Sigmoid colon (tissue), 7 donors: ENCODE results near the gene HAVCR1. TPM values are rescaled to one million over a fixed set of nuclear protein-coding genes. Genes with fewer than 3 reads are reported as not detected.
"Not testable (repeated sequence)": the region's sequence is repeated elsewhere in the genome, so short reads cannot be mapped to it uniquely, and the experiment has no call there.

ENCODE experiments used
- DNase-seq: peaks from one replicate; pipeline ENCODE4 v3.0.0-alpha.2; 2019
- H3K27ac ChIP-seq, 4 donors: fragments of 200-600 bp; sonication (generic); one replicate each; pipeline ENCODE4 v1.5.1; 2016 to 2019; ENCODE audit warnings: mild to moderate bottlenecking in 1 of 4
- H3K27me3 ChIP-seq, 3 donors: fragments of 200-600 bp; sonication (generic); one replicate each; pipeline ENCODE4 v1.5.1; 2019; ENCODE audit warnings: mild to moderate bottlenecking in 1 of 3
- H3K36me3 ChIP-seq, 4 donors: fragments of 200-600 bp; sonication (generic); one replicate each; pipeline ENCODE4 v1.5.1; 2016 to 2019
- H3K4me1 ChIP-seq, 4 donors: fragments of 200-600 bp; sonication (generic); one replicate each; pipeline ENCODE4 v1.5.1; 2017 to 2019
- H3K4me3 ChIP-seq, 4 donors: fragments of 200-600 bp; sonication (generic); one replicate each; pipeline ENCODE4 v1.5.1; 2017 to 2019; ENCODE audit warnings: mild to moderate bottlenecking in 2 of 4, moderate library complexity in 1 of 4
- H3K9me3 ChIP-seq, 4 donors: fragments of 200-600 bp in 3 of 4; sonication (generic) in 3 of 4; one replicate each; pipeline versions ENCODE4 v1.5.1 to v1.6.1; 2013 to 2019
- EP300 ChIP-seq, 4 donors: sonication (generic); formaldehyde crosslinking; IDR thresholded peaks; one replicate each; pipeline ENCODE4 v1.6.1; 2017; ENCODE audit warnings: antibody characterized with exemption in 4 of 4
- POLR2A ChIP-seq, 2 donors: fragments of 450-650 bp; IDR thresholded peaks; one replicate each; pipeline ENCODE4 v1.6.1; 2016; ENCODE audit warnings: antibody characterized with exemption in 2 of 2, mild to moderate bottlenecking in 2 of 2, moderate library complexity in 2 of 2
- POLR2AphosphoS5 ChIP-seq, 4 donors: sonication (generic); formaldehyde crosslinking; IDR thresholded peaks; one replicate each; pipeline ENCODE4 v1.6.1; 2017; ENCODE audit warnings: antibody characterized with exemption in 4 of 4
- WGBS, 2 donors: extraction: QIAGEN DNeasy Blood & Tissue Kit; methylation state at CpG; one replicate each; pipeline ENCODE4 v1.1.7; 2013; 5-methylcytosine and 5-hydroxymethylcytosine counted together
- intact Hi-C: fragments of 100-400 bp; cut with DNase I; formaldehyde crosslinking; loops from one replicate; pipeline ENCODE4 v1.15.1; 2023
- polyA plus RNA-seq, 3 donors: library from polyadenylated mRNA; stranded (reverse); fragments of 200-250 nt; gene quantifications; one replicate each; pipeline ENCODE4 v1.2.3, GENCODE V29; 2013
- total RNA-seq, 4 donors: library from RNA; depleted of rRNA; stranded (reverse); fragments of >200 nt; gene quantifications; one replicate each; pipeline ENCODE4 v1.1.0, GENCODE V29; 2016
- TF ChIP-seq, protein P1 (sequence below), 4 experiments: fragments of 450-650 bp in 3 of 4; fragments of 200-600 bp in 1 of 4; IDR thresholded peaks; one replicate each; pipeline ENCODE4 v1.5.1; 2016 to 2019; ENCODE audit warnings: antibody characterized with exemption in 4 of 4, mild to moderate bottlenecking in 3 of 4, moderate library complexity in 2 of 4
- donor health status: healthy with polysubstance abuse.
- donor health status: Bipolar disorder and iron deficiency.
- donor health status: healthy.

HAVCR1 gene
- total and polyA plus RNA-seq, 7 donors: 1.5 TPM; not detected in 6

DNA sequence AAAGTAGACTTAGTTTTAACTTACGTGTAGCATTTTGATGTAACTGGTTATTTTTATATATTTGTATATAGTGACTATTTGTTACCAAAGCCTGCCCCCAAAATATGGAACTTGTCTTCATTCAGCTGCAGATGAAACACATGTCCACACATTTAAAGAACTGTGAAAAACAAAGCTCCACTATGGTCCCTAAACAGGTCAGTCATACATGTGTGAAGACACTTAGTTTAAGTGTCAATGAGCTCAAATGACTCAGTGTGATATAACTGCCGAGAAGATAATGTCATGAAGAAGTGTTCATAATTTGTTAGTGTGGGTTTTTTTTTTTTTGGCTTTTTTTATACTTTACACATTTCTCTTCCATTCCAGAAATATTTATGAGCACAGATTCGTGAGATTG, 28.2 kb downstream of the HAVCR1 start:
- DNase-seq: no peak
- TF ChIP-seq, protein P1, sequence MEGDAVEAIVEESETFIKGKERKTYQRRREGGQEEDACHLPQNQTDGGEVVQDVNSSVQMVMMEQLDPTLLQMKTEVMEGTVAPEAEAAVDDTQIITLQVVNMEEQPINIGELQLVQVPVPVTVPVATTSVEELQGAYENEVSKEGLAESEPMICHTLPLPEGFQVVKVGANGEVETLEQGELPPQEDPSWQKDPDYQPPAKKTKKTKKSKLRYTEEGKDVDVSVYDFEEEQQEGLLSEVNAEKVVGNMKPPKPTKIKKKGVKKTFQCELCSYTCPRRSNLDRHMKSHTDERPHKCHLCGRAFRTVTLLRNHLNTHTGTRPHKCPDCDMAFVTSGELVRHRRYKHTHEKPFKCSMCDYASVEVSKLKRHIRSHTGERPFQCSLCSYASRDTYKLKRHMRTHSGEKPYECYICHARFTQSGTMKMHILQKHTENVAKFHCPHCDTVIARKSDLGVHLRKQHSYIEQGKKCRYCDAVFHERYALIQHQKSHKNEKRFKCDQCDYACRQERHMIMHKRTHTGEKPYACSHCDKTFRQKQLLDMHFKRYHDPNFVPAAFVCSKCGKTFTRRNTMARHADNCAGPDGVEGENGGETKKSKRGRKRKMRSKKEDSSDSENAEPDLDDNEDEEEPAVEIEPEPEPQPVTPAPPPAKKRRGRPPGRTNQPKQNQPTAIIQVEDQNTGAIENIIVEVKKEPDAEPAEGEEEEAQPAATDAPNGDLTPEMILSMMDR (IDR thresholded peaks at IDR 0.05): no peak
- no peak overlapping the region for H3K27ac ChIP-seq
- no peaks in the 10 kb centered on the region for H3K27me3 ChIP-seq
- H3K4me1 ChIP-seq: no peaks in the 10 kb centered on the region
- 62 to 66% methylated on average over 3 of the region's 3 CpGs for WGBS, 2 donors
- intact Hi-C loops: no loop called here
- no peak overlapping the region for H3K4me3 ChIP-seq
- H3K36me3 ChIP-seq: no peaks in the 10 kb centered on the region
- no peaks in the 10 kb centered on the region for H3K9me3 ChIP-seq

DNA sequence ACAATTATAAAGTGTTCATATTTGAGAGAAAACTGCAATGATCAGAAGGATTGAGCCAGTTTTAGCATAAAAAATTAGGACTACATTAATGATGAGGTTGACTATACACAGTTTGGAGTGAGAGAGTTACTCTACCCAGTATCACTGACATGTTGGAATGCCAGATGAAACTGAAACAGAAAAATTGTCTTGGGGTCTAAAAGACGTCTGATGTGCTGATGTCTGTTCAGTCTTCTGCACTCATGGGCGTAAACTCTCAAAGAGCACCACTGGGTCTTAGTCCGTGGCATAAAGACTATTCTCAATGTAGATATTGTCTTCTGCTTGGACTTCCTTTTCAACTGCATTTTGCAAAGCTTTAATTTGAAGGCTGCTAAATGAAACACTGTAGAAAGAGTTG, 29.5 kb downstream of the HAVCR1 start:
- DNase-seq: no peak
- 69 to 75% methylated on average over 3 of the region's 3 CpGs for WGBS, 2 donors
- Histone ChIP-seq H3K36me3 (no peaks in the 10 kb centered on the region), H3K9me3 (no peaks in the 10 kb centered on the region), H3K27me3 (no peaks in the 10 kb centered on the region), H3K27ac (no peak overlapping the region), H3K4me3 (no peak overlapping the region), H3K4me1 (no peaks in the 10 kb centered on the region)
- no peak for TF ChIP-seq POLR2A (IDR thresholded peaks at IDR 0.05)
- intact Hi-C loops: no loop called here

GRCh38 chr5:157027663-157028062, 31.3 kb downstream of the HAVCR1 start:
- WGBS, 2 donors: 87 to 90% methylated on average over 2 of the region's 2 CpGs

DNA sequence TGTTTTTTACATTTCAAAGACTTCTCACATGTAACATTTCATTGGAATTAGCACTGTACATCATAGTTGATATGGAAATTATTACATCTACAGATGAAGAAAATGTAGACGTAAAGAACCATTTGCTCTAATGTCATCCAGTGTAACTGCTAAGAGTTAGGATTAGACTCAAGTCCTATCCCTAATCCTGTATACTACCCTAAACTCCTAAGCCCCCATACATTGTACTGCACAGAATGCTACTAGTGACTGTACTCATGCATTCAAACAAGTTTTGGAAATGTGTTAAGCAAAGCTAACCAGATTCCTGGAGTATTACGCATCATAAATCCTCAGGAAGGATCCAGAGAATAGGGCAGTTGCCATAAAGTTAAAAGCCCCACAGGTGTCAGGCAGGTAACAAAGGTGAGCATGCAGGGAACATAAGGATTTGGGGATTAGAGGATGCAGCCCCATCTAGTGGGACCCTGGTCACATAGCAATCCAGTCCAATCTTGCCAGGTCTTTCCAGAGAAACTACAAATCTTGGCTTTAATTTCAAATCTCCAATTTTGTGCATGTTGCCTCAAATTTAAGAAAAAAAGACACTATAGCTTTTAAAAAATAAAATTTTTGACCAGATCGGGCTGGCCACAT, 32.0 kb downstream of the HAVCR1 start:
- Histone ChIP-seq H3K9me3 (no peaks in the 10 kb centered on the region), H3K4me3 (no peak overlapping the region), H3K4me1 (no peaks in the 10 kb centered on the region), H3K27ac (no peak overlapping the region), H3K36me3 (no peaks in the 10 kb centered on the region), H3K27me3 (no peaks in the 10 kb centered on the region)
- 55 to 77% methylated on average over 3 of the region's 3 CpGs for WGBS, 2 donors
- TF ChIP-seq EP300 (IDR thresholded peaks at IDR 0.05) (no peak), POLR2AphosphoS5 (IDR thresholded peaks at IDR 0.05) (no peak), POLR2A (IDR thresholded peaks at IDR 0.05) (no peak)
- TF ChIP-seq, protein P1 (IDR thresholded peaks at IDR 0.05): no peak
- DNase-seq: no peak
- intact Hi-C loops: no loop called here

More at GRCh38 chr5:157027663-157028062, 31.3 kb downstream of the HAVCR1 start:
- intact Hi-C loops, H3K27me3 ChIP-seq, H3K4me1 ChIP-seq, DNase-seq, H3K36me3 ChIP-seq, H3K9me3 ChIP-seq, H3K4me3 ChIP-seq, H3K27ac ChIP-seq: not testable (repeated sequence)

DNA sequence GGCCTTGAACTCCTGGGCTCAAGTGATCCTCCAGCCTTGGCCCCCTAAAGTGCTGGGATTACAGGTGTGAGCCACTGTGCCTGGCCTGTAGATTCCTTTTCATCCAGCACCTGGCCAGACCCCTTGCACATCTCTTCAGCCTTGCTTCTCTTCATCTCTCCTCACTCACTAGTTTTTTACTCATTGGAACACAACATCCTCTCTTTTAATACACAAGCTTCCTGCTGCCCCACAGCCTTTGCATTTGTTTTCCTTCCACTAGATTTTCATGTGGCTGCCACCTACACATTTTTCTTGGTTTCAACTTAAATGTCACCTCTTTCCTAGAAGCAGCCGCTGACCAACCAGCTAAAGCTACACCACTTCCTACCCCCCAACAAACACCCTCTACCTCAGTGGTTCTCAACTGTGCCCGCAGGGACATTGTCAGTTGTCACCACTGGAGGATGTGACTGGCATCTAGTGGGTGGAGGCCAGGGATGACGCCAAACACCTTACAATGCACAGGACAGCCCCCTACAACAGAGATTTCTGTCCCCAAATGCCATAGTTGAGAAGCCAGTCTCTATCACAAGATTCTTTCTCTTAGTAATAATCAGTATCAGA, 33.7 kb downstream of the HAVCR1 start:
- WGBS, 2 donors: 68 to 89% methylated on average over 3 of the region's 3 CpGs
- no peaks in the 10 kb centered on the region for H3K4me1 ChIP-seq
- no peak overlapping the region for H3K27ac ChIP-seq
- DNase-seq: no peak
- no peaks in the 10 kb centered on the region for H3K36me3 ChIP-seq
- H3K4me3 ChIP-seq: no peak overlapping the region
- no peak for TF ChIP-seq EP300 (IDR thresholded peaks at IDR 0.05)
- TF ChIP-seq POLR2A (IDR thresholded peaks at IDR 0.05): no peak
- no peak for TF ChIP-seq POLR2AphosphoS5 (IDR thresholded peaks at IDR 0.05)
- TF ChIP-seq, protein P1 (IDR thresholded peaks at IDR 0.05): no peak
- H3K27me3 ChIP-seq: no peaks in the 10 kb centered on the region
- H3K9me3 ChIP-seq: no peaks in the 10 kb centered on the region
- intact Hi-C loops: no loop called here
